OCI-LY3 (cell line): Measurements from ENCODE around the gene TDP2.
A peak's percentile ranks its signal among the peaks of the same experiment; 100 is the strongest.
"Not testable (repeated sequence)": the region's sequence is repeated elsewhere in the genome, so short reads cannot be mapped to it uniquely, and the experiment has no call there.

ENCODE experiments used
- H2AFZ ChIP-seq: fragments of 200-600, 300-600 bp; shearing (Covaris generic); 2 replicates; pipeline ENCODE4 v1.6.0; 2014; ENCODE audit warnings: antibody characterized with exemption, low read depth, low read length
- H3K27ac ChIP-seq: fragments of 200-600, 300-600 bp; sonication (generic); 2 replicates; pipeline ENCODE4 v1.5.1; 2014; ENCODE audit warnings: mild to moderate bottlenecking, low read length, moderate library complexity, mixed read lengths
- H3K27me3 ChIP-seq: fragments of 200-600, 300-600 bp; sonication (generic); 2 replicates; pipeline ENCODE4 v1.6.1; 2014; ENCODE audit warnings: low read depth, low read length, mixed read lengths
- H3K36me3 ChIP-seq: fragments of 200-600, 300-600 bp; sonication (generic); replicated peaks from 2 replicates; pipeline ENCODE3; 2014; ENCODE audit warnings: low read depth, low read length, mixed read lengths
- H3K4me1 ChIP-seq: fragments of 300-600, 200-600 bp; sonication (generic); 2 replicates; pipeline ENCODE4 v1.6.1; 2014; ENCODE audit warnings: low read length, mixed read lengths
- H3K4me2 ChIP-seq: fragments of 200-600, 300-600 bp; sonication (generic); 2 replicates; pipeline ENCODE4 v1.6.1; 2014; ENCODE audit warnings: low read length, mixed read lengths
- H3K4me3 ChIP-seq: fragments of 300-600, 200-600 bp; sonication (generic); 2 replicates; pipeline ENCODE4 v1.5.1; 2014; ENCODE audit warnings: antibody characterized with exemption, mild to moderate bottlenecking, low read length, moderate library complexity
- H3K79me2 ChIP-seq: fragments of 300-600, 200-600 bp; shearing (Covaris generic); 2 replicates; pipeline ENCODE4 v1.6.1; 2014; ENCODE audit warnings: mild to moderate bottlenecking, low read length, mixed read lengths
- H3K9ac ChIP-seq: fragments of 300-600, 200-600 bp; shearing (Covaris generic); 2 replicates; pipeline ENCODE4 v1.6.0; 2014; ENCODE audit warnings: mild to moderate bottlenecking, low read length, moderate library complexity
- H3K9me3 ChIP-seq: fragments of 200-600, 300-600 bp; shearing (Covaris generic); 2 replicates; pipeline ENCODE4 v1.6.1; 2014; ENCODE audit warnings: low read length, mixed read lengths; ENCODE audit not compliant: insufficient read depth
- H4K20me1 ChIP-seq: fragments of 200-600, 300-600 bp; sonication (generic); 2 replicates; pipeline ENCODE4 v1.6.1; 2016; ENCODE audit warnings: low read length, mixed read lengths; ENCODE audit not compliant: insufficient read depth
- CTCF ChIP-seq: fragments of 200-600, 300-600 bp; sonication (generic); IDR thresholded peaks from 2 replicates; pipeline ENCODE4 v1.5.1; 2014; ENCODE audit warnings: antibody characterized with exemption, low read length, low read depth
- EZH2phosphoT487 ChIP-seq: fragments of 200-600 bp; shearing (Covaris generic); IDR thresholded peaks from 2 replicates; pipeline ENCODE4 v1.6.1; 2018; ENCODE audit warnings: antibody characterized with exemption, mixed run types, low read depth

The TDP2 gene

GRCh38 chr6:24696097-24696496, 29.4 kb upstream of the TDP2 start:
- H2AFZ ChIP-seq: no peak overlapping the region
- no peak overlapping the region for H3K9ac ChIP-seq
- H3K9me3 ChIP-seq: no peaks in the 10 kb centered on the region
- TF ChIP-seq CTCF: no peak
- no peak for TF ChIP-seq EZH2phosphoT487
- H3K4me1 ChIP-seq: peaks cover 5% of the 10 kb centered on the region; the same call in 1 of the 2 replicates
- H3K27ac ChIP-seq: no peak overlapping the region
- no peaks in the 10 kb centered on the region for H4K20me1 ChIP-seq
- H3K79me2 ChIP-seq: no peaks in the 10 kb centered on the region
- H3K27me3 ChIP-seq: no peaks in the 10 kb centered on the region
- H3K4me2 ChIP-seq: no peak overlapping the region
- no peak overlapping the region for H3K4me3 ChIP-seq
- peaks cover 6% of the 10 kb centered on the region for H3K36me3 ChIP-seq

- H3K4me1 ChIP-seq, H3K79me2 ChIP-seq: not testable (repeated sequence)
- TF ChIP-seq CTCF: peak; percentile 48
These were observed 28.9 kb upstream of the TDP2 start for GRCh38 chr6:24695635-24696034.

GRCh38 chr6:24694198-24694597, 27.5 kb upstream of the TDP2 start:
- Histone ChIP-seq H2AFZ (no peak overlapping the region), H3K79me2 (no peaks in the 10 kb centered on the region), H3K9me3 (no peaks in the 10 kb centered on the region), H3K4me3 (no peak overlapping the region), H3K4me1 (peaks cover 5% of the 10 kb centered on the region; the same call in 1 of the 2 replicates), H3K27me3 (no peaks in the 10 kb centered on the region), H3K4me2 (no peak overlapping the region), H3K27ac (no peak overlapping the region), H4K20me1 (no peaks in the 10 kb centered on the region), H3K9ac (no peak overlapping the region), H3K36me3 (peaks cover 3% of the 10 kb centered on the region)
- TF ChIP-seq EZH2phosphoT487: no peak
- no peak for TF ChIP-seq CTCF

More at GRCh38 chr6:24695635-24696034, 28.9 kb upstream of the TDP2 start:
- not testable (repeated sequence) for H2AFZ ChIP-seq, H3K9me3 ChIP-seq, H3K27me3 ChIP-seq, H3K9ac ChIP-seq, H4K20me1 ChIP-seq, H3K36me3 ChIP-seq, H3K4me3 ChIP-seq, H3K4me2 ChIP-seq, H3K27ac ChIP-seq

- Histone ChIP-seq H4K20me1 (no peaks in the 10 kb centered on the region), H3K9ac (no peak overlapping the region), H3K79me2 (no peaks in the 10 kb centered on the region), H3K27ac (no peak overlapping the region), H3K4me1 (peaks cover 5% of the 10 kb centered on the region; the same call in 1 of the 2 replicates), H3K4me3 (no peak overlapping the region), H3K36me3 (no peaks in the 10 kb centered on the region), H3K9me3 (no peaks in the 10 kb centered on the region), H3K4me2 (no peak overlapping the region), H3K27me3 (no peaks in the 10 kb centered on the region), H2AFZ (no peak overlapping the region)
- no peak for TF ChIP-seq EZH2phosphoT487
- TF ChIP-seq CTCF: no peak
These were observed 26.3 kb upstream of the TDP2 start for GRCh38 chr6:24692848-24693592.
